ENCODE measurements around the gene AKAIN1.

- TF ChIP-seq POLR2AphosphoS5 (IDR thresholded peaks at IDR 0.05; ENCODE audit: borderline replicate concordance, low read depth, low read length) (no peak), EZH2 (IDR thresholded peaks at IDR 0.05) (no peak)
Measured at GRCh38 chr18:5137261-5137660, 59.8 kb downstream of the AKAIN1 start.

Measured in SK-N-MC (cell line).